Measurements from ENCODE around the gene ATL1. TPM values are rescaled to one million over a fixed set of nuclear protein-coding genes. Genes with fewer than 3 reads are reported as not detected.

ATL1 gene
- total RNA-seq, 1 donor from 2014 or later, result 2.0 TPM

GRCh38 chr14:50667996-50668825 is 108.3 kb downstream of the ATL1 start, which contains the start of gene SAV1:
TSS of gene SAV1 (minus strand) at chr14:50668306. CDS start at chr14:50667967, 339 bp downstream.
- H3K4me3 ChIP-seq (ENCODE audit: low read depth, low read length), result peak within 1 kb of the TSS; percentile 77
- TF ChIP-seq, protein P1, sequence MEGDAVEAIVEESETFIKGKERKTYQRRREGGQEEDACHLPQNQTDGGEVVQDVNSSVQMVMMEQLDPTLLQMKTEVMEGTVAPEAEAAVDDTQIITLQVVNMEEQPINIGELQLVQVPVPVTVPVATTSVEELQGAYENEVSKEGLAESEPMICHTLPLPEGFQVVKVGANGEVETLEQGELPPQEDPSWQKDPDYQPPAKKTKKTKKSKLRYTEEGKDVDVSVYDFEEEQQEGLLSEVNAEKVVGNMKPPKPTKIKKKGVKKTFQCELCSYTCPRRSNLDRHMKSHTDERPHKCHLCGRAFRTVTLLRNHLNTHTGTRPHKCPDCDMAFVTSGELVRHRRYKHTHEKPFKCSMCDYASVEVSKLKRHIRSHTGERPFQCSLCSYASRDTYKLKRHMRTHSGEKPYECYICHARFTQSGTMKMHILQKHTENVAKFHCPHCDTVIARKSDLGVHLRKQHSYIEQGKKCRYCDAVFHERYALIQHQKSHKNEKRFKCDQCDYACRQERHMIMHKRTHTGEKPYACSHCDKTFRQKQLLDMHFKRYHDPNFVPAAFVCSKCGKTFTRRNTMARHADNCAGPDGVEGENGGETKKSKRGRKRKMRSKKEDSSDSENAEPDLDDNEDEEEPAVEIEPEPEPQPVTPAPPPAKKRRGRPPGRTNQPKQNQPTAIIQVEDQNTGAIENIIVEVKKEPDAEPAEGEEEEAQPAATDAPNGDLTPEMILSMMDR (conservative IDR thresholded peaks at IDR 0.05; ENCODE audit: low read depth, low read length), result no peak
- DNase-seq (ENCODE audit: low read depth), result peak; percentile 63

- TF ChIP-seq, protein P1 (conservative IDR thresholded peaks at IDR 0.05; ENCODE audit: low read depth, low read length), result no peak
- H3K4me3 ChIP-seq (ENCODE audit: low read depth, low read length), result peak overlapping the region; percentile 77
- DNase-seq (ENCODE audit: low read depth), result no peak
Observed at GRCh38 chr14:50668826-50669143, 108.8 kb downstream of the ATL1 start.

GRCh38 chr14:50669441-50669986 is 109.6 kb downstream of the ATL1 start:
- H3K4me3 ChIP-seq (ENCODE audit: low read depth, low read length), result no peak overlapping the region
- TF ChIP-seq, protein P1 (conservative IDR thresholded peaks at IDR 0.05; ENCODE audit: low read depth, low read length), result no peak
- DNase-seq (ENCODE audit: low read depth), result no peak

DNA sequence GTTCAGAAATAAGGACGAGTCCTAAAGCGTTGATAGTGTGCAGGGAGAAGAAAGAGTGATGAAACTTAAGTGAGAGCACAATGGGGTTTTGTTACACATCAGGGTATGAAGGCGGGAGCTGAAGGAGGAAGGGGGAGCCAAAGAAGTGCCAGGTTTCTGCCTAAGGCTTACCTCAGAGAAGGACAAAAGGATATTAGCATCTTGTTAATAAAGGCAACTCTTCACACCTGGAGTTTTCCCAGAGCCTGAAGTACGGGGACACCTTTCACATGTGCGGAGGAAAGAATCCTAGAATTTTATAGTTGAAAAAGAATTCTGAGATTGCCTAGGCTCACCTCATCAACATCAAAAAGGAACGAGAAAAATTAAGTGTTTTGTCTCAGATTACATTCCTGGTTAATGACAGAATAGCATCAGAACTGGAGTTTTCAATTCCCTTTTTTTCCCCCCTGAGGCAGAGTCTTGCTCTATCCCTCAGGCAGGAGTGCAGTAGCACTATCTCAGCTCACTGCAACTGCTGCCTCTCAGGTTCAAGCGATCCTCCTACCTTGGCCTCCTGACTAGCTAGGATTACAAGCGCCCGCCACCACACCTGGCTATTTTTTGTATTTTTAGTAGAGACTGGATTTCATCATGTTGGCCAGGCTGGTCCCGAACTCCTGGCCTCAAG is 110.4 kb downstream of the ATL1 start:
- DNase-seq (ENCODE audit: low read depth), result no peak
- TF ChIP-seq, protein P1 (conservative IDR thresholded peaks at IDR 0.05; ENCODE audit: low read depth, low read length), result no peak
- H3K4me3 ChIP-seq (ENCODE audit: low read depth, low read length), result no peak overlapping the region

DNA sequence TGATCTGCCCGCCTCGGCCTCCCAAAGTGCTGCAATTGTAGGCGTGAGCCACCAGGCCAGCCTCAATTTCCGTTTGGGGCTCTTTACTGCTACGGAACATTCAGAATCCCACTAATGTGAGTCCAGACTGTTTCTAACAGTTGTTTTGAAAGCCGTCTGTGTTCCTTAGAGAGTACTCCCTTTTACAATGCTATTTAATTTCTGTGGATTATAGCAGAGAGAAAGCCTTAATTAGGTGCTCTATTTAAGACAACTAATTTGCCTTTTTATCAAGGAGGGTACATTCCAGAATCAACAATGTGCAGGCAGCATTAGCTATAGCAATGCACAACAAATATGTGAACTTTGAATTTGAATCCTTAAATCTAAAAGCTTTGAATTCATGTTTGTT is 110.9 kb downstream of the ATL1 start:
- H3K4me3 ChIP-seq (ENCODE audit: low read depth, low read length), result no peak overlapping the region
- no peak for DNase-seq (ENCODE audit: low read depth)
- TF ChIP-seq, protein P1 (conservative IDR thresholded peaks at IDR 0.05; ENCODE audit: low read depth, low read length), result no peak

GRCh38 chr14:50675597-50675996 is 115.7 kb downstream of the ATL1 start:
- DNase-seq (ENCODE audit: low read depth), result no peak
- H3K4me3 ChIP-seq (ENCODE audit: low read depth, low read length), result no peak overlapping the region
- TF ChIP-seq, protein P1 (conservative IDR thresholded peaks at IDR 0.05; ENCODE audit: low read depth, low read length), result no peak
